Suprapubic skin (tissue), 3 donors: ENCODE results near the gene ZDHHC21.

Experiments
- CTCF ChIP-seq, 2 donors: fragments of 200-600 bp in 1 of 2; fragments of 450-650 bp in 1 of 2; sonication (generic) in 1 of 2; IDR thresholded peaks; one replicate each; pipeline ENCODE4 v1.5.1; 2016 to 2019; ENCODE audit warnings: antibody characterized with exemption in 2 of 2, mild to moderate bottlenecking in 1 of 2, moderate library complexity in 1 of 2
- EP300 ChIP-seq: sonication (generic); formaldehyde crosslinking; IDR thresholded peaks from one replicate; pipeline ENCODE4 v1.6.1; 2017; ENCODE audit warnings: antibody characterized with exemption

- TF ChIP-seq CTCF (IDR thresholded peaks at IDR 0.05) (no peak), EP300 (no peak)
Observed at GRCh38 chr9:14578030-14578429, 115.2 kb downstream of the ZDHHC21 start.
